Ectodermal cell (in vitro differentiated cells): ENCODE results near the gene HS2ST1.
"Not testable (repeated sequence)": the region's sequence is repeated elsewhere in the genome, so short reads cannot be mapped to it uniquely, and the experiment has no call there.

ENCODE experiments used
- H3K27ac ChIP-seq: 2 replicates; pipeline ENCODE4 v1.7.0; 2013; ENCODE audit warnings: mild to moderate bottlenecking, low read depth, low read length; ENCODE audit not compliant: insufficient read depth, poor library complexity, severe bottlenecking
- H3K27me3 ChIP-seq: 2 replicates; pipeline ENCODE4 v1.7.0; 2013; ENCODE audit warnings: mild to moderate bottlenecking, low read length; ENCODE audit not compliant: insufficient read depth, control insufficient read depth, poor library complexity, severe bottlenecking
- H3K36me3 ChIP-seq: one replicate; pipeline ENCODE4 v1.7.0; 2013; ENCODE audit warnings: low read length; ENCODE audit not compliant: control insufficient read depth, insufficient read depth
- H3K4me1 ChIP-seq: one replicate; pipeline ENCODE4 v1.7.0; 2013; ENCODE audit warnings: low read length; ENCODE audit not compliant: control insufficient read depth, insufficient read depth
- H3K4me3 ChIP-seq: 2 replicates; pipeline ENCODE4 v1.7.0; 2013; ENCODE audit warnings: low read depth, low read length, control low read depth; ENCODE audit not compliant: insufficient read depth
- H3K9me3 ChIP-seq: 2 replicates; pipeline ENCODE4 v1.7.0; 2013; ENCODE audit warnings: mild to moderate bottlenecking, low read length, moderate library complexity; ENCODE audit not compliant: control insufficient read depth
- WGBS, 2 experiments: methylation state at CpG; one replicate each; pipeline ENCODE4 v1.1.7; 2013; ENCODE audit warnings: missing lambda C conversion rate in 2 of 2; 5-methylcytosine and 5-hydroxymethylcytosine counted together

HS2ST1 gene

DNA sequence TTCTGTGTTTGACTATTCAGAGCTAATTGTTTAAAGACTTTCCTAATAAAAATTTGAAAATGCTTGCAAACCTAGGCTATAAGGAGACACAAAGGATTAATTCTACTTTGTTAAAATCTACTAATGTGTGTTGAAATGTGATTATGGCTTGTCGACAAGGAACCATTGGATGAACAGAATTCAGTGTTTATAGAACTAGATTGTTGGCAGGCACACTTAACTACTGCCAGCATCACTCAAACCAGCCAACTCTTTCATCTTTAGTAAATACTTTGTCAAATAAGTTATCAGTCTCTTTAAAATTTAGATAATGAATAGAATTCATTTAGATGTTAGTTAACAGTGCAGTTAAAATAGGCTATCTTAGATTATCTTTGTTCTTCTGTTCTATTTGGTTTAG is 27.6 kb downstream of the HS2ST1 start:
- no peaks in the 10 kb centered on the region for H3K4me1 ChIP-seq
- 100% methylated on average over 1 of the region's 1 CpG; no CpG with 5 or more reads in 1 of the 2 experiments for WGBS, 2 experiments
- no peak overlapping the region for H3K27ac ChIP-seq
- H3K4me3 ChIP-seq: no peak overlapping the region
- no peaks in the 10 kb centered on the region for H3K9me3 ChIP-seq
- no peaks in the 10 kb centered on the region for H3K27me3 ChIP-seq
- H3K36me3 ChIP-seq: no peaks in the 10 kb centered on the region

DNA sequence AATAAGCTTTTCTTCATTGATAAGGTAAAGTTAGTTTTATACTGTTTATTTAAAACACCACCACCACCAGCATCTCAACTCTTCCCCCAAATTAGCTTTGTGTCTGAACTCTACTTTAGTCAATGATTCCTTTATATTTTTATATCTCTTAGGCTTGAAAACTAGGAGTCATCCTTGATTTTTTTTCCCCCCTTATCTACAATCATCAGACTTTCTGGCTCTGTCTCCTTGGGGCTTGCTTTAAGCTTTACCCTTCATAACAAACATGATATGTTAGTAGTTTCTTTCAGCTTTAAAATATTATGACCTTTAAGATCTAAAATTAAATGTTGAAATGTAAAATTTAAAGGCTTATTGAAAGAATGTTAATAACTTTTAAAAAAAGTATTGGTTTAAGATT is 28.3 kb downstream of the HS2ST1 start:
- Histone ChIP-seq H3K27ac (no peak overlapping the region), H3K4me1 (no peaks in the 10 kb centered on the region), H3K4me3 (no peak overlapping the region), H3K27me3 (no peaks in the 10 kb centered on the region), H3K36me3 (no peaks in the 10 kb centered on the region), H3K9me3 (no peaks in the 10 kb centered on the region)

DNA sequence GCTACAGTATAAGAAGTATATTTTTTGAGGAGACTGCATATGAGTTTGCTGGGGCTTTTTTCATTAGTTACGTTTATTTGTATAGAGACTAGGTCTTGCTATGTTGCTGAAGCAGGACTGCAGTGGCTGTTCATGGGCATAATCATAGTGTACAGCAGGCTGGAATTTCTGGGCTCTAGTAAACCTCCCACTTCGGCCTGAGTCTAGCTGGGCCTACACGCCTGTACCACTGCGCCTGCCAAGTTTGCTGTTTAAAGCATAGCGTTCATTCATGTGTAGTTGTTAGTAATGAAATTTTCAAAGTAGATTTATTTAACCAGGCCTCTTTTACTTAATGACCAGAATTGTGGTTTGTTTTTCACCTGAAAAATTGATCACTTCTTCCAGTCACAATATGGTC is 33.8 kb downstream of the HS2ST1 start:
- no peaks in the 10 kb centered on the region for H3K9me3 ChIP-seq
- 97 to 98% methylated on average over 5 of the region's 5 CpGs for WGBS, 2 experiments
- H3K36me3 ChIP-seq: no peaks in the 10 kb centered on the region

DNA sequence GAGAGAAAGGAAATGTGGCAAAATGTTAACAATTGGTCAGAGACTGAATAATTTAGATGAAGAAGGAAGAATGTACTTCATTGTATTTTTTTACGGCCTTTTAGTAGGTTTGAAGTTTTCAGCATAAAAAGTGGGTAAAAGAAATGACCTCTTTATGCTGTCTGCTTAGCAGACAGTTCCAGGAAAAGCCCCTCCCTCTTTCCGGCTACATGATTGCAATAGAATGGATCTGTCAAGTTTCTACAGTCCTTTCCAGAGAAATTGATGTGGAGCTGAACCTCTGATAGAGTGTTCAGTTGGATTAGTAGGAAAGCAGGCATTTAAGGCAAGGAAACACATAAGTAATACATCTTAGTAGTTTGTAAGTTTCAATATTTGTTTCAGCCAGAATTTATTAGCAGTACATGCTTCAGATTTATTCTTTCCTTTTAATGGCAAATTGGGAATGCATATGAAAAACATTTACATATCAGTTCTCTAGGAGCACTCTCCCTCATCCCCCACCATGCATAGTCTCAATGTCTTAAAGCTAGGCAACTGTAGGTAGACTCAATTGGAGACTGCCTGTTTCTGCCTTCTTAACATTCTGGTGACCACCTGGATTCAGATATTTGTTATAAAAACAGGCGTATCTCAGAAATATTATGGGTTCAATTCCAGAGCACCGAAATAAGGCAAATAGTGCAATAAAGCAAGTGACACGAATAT is 36.4 kb downstream of the HS2ST1 start:
- H3K27me3 ChIP-seq: no peaks in the 10 kb centered on the region
- H3K27ac ChIP-seq: no peak overlapping the region
- no peak overlapping the region for H3K4me3 ChIP-seq
- no peaks in the 10 kb centered on the region for H3K36me3 ChIP-seq
- no peaks in the 10 kb centered on the region for H3K4me1 ChIP-seq
- H3K9me3 ChIP-seq: no peaks in the 10 kb centered on the region
- WGBS, 2 experiments: 93 to 96% methylated on average over 5 of the region's 5 CpGs

More for the DNA sequence above, 33.8 kb downstream of the HS2ST1 start:
- no peaks in the 10 kb centered on the region for H3K27me3 ChIP-seq
- no peaks in the 10 kb centered on the region for H3K4me1 ChIP-seq
- no peak overlapping the region for H3K27ac ChIP-seq
- H3K4me3 ChIP-seq: no peak overlapping the region

DNA sequence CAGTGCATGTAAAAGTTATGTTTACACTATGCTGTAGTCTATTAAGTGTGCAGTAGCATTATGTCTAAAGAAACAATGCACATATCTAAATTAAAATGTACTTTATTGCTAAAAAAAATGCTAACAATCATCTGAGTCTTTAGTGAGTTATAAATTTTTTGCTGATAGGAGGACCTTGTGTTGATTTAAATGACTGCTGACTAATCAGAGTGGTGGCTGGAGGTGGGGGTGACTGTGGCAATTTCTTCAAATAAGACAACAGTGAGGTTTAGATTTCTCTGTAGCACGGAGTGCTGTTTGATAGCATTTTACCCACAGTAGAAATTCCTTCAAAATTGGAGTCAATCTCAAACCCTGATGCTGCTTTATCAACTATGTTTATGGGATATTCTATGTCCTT is 37.0 kb downstream of the HS2ST1 start:
- Histone ChIP-seq H3K9me3 (no peaks in the 10 kb centered on the region), H3K27ac (no peak overlapping the region), H3K36me3 (no peaks in the 10 kb centered on the region), H3K27me3 (no peaks in the 10 kb centered on the region), H3K4me1 (no peaks in the 10 kb centered on the region), H3K4me3 (no peak overlapping the region)
- WGBS, 2 experiments: 95 to 100% methylated on average over 1 of the region's 1 CpG

DNA sequence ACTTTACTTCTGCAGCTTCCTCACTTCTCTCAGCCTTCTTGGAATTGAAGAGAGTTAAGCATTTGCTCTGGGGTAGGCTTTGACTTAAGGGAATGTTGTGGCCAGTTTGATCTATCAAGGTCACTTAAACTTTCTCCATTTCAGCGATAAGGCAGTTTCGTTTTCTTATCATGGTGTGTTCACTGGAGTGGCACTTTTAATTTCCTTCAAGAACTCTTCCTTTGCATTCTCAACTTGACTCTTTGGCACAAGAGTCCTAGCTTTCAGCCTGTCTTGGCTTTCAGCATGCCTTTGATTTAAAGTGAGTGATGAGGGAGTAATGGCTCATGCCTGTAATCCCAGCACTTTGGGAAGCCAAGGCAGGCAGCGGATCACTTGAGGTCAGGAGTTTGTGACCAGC is 38.7 kb downstream of the HS2ST1 start:
- no peaks in the 10 kb centered on the region for H3K27me3 ChIP-seq
- H3K9me3 ChIP-seq: no peaks in the 10 kb centered on the region
- H3K4me3 ChIP-seq: no peak overlapping the region
- H3K4me1 ChIP-seq: no peaks in the 10 kb centered on the region
- 85 to 93% methylated on average over 3 of the region's 3 CpGs for WGBS, 2 experiments
- no peaks in the 10 kb centered on the region for H3K36me3 ChIP-seq
- no peak overlapping the region for H3K27ac ChIP-seq

DNA sequence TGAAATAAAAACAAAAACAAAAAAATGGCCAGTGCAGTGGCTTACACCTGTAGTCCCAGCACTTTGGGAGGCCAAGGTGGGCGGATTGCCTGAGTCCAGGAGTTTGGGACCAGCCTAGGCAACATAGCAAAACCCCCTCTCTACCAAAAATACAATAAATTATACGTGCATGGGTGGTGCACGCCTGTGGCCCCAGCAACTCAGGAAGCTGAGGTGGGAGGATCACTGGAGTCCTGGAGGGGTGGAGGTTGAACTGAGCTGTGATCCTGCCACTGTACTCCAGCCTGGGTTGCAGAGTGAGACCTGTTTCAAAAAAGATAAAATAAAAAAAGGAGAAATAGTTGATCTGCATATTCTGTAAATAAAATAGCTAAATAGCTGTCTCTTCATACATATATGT is 41.2 kb downstream of the HS2ST1 start:
- Histone ChIP-seq H3K36me3 (no peaks in the 10 kb centered on the region), H3K27me3 (no peaks in the 10 kb centered on the region), H3K27ac (no peak overlapping the region), H3K4me1 (no peaks in the 10 kb centered on the region), H3K4me3 (no peak overlapping the region), H3K9me3 (no peaks in the 10 kb centered on the region)
- WGBS, 2 experiments: 97 to 98% methylated on average over 3 of the region's 3 CpGs

DNA sequence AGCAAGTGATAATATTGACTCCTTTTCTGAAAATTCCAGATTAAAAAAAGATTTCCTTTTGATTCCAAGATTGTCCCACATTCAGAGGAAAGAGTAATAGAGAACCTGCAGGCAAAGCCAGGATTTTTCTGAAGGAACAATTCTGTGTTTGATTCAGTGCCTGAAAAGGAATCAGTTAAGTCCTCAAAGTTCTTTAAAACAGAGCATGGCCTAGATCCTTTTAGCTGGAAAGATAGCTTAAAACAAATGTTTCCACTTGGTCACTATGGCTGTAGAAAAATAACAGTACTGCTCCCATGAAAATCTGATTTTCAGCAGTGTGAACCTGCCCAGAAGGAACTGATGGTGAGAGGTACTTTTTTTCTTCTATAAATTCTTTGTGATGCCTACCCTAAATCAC is 41.8 kb downstream of the HS2ST1 start:
- Histone ChIP-seq H3K27ac (peak overlapping the region; percentile 42), H3K36me3 (no peaks in the 10 kb centered on the region), H3K9me3 (no peaks in the 10 kb centered on the region), H3K4me3 (no peak overlapping the region), H3K4me1 (no peaks in the 10 kb centered on the region), H3K27me3 (no peaks in the 10 kb centered on the region)

DNA sequence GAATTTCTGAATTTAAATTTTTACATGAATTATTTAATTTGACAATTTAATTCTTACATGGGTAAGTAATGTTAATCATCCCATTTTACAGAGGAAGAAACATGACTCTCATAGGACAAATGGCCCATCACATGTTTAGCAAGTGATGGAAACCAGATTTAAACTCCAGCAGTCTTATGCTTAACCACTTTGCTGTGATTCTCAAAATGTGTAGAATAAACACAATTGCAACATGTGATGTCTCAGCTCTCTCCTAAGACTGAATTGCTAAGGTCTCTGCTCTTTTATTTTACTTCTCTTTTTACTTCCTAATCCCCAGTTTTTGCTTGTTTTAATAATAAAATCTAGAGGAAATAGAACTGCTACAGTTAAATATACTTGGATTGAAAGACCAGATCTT is 42.8 kb downstream of the HS2ST1 start:
- H3K4me1 ChIP-seq: no peaks in the 10 kb centered on the region
- H3K9me3 ChIP-seq: no peaks in the 10 kb centered on the region
- no peak overlapping the region for H3K27ac ChIP-seq
- no peaks in the 10 kb centered on the region for H3K36me3 ChIP-seq
- no peaks in the 10 kb centered on the region for H3K27me3 ChIP-seq
- H3K4me3 ChIP-seq: no peak overlapping the region

DNA sequence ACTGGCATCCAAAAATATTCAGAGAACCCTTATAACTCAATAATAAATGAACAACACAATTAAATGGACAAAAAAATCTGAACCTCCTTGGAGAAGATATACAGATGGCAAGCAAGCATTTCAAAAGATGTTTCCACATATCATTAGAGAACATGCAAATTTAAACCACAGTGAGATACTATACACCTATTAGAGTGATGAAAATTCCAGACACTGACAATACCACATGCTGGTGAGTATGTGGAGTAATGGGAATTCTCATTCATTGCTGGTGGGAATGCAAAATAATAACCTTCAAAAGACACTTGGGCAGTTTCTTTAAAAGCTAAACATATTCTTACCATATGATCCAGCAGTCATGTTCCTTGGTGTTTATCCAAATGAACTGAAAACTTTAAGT is 46.1 kb downstream of the HS2ST1 start:
- Histone ChIP-seq H3K4me1 (no peaks in the 10 kb centered on the region), H3K27ac (peak overlapping the region; percentile 23), H3K4me3 (no peak overlapping the region), H3K36me3 (no peaks in the 10 kb centered on the region), H3K9me3 (no peaks in the 10 kb centered on the region), H3K27me3 (no peaks in the 10 kb centered on the region)

DNA sequence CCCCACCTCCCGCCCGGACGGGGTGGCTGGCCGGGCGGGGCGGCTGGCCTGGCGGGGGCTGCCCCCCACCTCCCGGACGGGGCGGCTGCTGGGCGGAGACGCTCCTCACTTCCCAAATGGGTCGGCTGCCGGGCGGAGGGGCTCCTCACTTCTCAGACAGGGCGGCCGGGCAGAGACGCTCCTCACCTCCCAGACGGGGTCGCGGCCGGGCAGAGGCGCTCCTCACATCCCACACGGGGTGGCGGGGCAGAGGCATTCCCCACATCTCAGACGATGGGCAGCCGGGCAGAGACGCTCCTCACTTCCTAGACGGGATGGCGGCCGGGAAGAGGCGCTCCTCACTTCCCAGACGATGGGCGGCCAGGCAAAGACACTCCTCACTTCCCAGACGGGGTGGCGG is 49.4 kb downstream of the HS2ST1 start:
- H3K9me3 ChIP-seq, H3K27ac ChIP-seq, H3K4me1 ChIP-seq, H3K4me3 ChIP-seq, H3K36me3 ChIP-seq, H3K27me3 ChIP-seq: not testable (repeated sequence)
- 96% methylated on average over 36 of the region's 36 CpGs for WGBS, 2 experiments
